GM04503 (cell line): ENCODE results near the gene KHSRP.
"Not testable (repeated sequence)": the region's sequence is repeated elsewhere in the genome, so short reads cannot be mapped to it uniquely, and the experiment has no call there.

Experiments used
- DNase-seq: peaks from one replicate; pipeline ENCODE4 v3.0.0-alpha.2; 2012; ENCODE audit warnings: low read depth

KHSRP gene

DNA sequence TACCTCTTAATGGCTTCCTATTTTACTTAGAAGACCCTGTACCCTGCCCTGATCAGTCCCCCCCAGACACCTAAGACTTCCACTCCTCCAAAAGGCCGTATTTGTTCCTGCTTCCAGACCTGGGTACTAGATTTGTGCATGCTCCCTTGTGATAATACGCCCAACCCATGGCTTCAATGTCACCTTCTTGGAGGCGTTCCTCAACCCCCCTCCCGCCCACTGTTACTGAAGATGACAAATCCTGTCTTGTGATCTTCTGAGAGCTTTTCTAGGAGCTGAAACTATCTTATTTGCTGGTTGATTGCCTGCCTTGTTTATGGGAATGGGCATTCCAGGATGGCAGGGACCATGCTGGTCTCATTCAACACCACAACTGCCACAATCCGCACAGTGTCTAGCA lies 25.6 kb upstream of the KHSRP start:
- no peak for DNase-seq

DNA sequence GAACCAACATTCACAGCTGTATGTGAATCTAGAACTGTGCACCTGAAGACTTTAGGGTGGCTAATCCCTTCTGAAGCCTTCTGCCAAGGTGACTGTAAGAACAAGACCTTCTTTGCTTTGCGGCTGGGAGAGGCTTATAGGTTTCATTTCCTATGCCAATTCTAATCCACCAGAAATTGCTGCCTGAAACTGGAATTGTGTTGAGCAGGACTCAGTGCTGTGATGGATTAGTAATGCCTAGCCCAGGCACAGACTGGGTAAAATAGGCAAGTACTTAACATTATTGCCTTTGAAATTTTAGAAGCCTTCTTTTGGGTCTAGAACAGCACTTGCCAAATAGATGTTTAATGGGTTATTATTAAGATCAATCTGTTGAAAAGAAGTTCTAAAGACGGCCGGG lies 23.4 kb upstream of the KHSRP start:
- DNase-seq, result no peak

DNA sequence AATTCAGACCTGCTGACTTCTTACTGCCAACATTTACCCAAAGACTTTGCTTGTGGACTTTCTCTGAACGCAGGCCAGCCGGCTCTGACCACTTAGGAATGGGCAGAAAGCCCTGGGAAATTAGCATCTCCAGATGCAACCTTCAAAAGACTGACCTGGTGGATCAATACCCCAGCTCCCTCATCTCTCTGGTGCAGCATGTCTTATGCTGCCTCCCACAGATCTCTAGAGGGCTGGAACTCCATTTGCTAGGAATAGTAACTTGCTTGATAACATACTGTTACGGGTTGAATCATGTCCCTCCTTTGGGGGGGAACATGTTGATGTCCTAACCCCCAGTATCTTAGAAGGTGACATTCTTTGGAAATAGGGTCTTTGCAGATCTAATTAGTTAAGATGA lies 21.8 kb upstream of the KHSRP start:
- DNase-seq, result no peak

DNA sequence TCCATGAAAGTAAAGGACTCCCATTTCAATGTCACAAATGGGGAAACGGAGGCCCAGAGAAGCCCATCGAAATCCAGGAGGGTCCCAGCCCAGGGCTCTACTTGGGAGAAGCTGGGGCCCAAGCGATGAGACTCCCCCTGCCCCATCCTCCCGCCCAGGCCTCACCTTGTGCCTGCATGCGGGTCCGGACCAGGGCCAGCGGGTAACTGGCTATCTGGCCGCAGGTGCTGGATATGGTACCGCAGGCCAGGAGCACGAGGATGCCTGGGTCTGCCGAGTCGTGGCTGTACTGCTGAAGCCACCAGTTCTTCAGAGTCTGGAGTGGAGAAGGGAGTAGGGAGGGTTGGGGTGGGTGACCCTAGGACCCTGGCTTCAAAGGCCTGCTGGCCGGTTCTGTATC lies 19.4 kb upstream of the KHSRP start:
- no peak for DNase-seq

DNA sequence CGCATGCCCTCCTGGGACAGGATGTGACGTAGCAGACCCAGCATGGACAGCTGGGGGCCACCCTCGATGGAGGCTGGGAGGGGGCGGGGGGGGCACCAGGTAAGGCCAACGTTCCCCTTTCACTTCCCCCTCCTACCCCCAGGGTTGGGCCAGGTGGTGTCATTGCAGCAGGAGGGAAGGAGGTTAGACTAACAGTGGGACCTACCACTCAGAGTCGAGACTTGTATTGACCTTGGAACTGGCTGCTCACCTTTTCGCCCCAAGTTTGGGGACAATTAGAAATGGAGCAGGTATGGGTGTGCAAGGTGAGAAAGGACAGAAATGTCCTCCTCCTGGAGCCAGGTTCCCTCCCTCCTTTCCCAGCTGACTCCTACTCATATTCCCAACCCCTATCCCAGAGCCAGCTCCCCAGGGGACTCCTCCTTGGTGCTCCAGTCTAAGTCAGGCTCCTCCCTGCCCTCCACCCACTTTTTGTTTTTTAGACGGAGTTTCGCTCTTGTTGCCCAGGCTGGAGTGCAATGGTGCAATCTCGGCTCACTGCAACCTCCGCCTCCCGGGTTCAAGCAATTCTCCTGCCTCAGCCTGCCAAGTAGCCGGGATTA lies 17.6 kb upstream of the KHSRP start:
- DNase-seq, result no peak

- no peak for DNase-seq
Observed at GRCh38 chr19:6440905-6441304, 16.3 kb upstream of the KHSRP start.

DNA sequence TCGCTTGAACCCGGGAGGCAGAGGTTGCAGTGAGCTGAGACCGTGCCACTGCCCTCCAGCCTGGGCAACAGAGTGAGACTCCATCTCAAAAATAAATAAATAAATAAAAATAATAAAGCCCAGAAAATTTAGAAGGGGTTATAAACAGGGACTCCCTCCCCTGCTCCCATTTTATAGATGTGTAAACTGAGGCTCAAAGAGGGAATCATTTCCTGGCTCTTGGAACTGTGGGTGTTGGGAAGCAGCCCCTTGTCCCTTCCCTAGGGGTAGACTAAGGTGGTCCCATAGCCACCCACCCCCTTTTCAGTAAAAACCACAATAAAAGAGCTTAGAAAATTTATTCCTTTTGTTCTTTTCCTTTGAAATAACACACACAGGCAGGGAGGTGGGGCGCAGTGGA lies 15.1 kb upstream of the KHSRP start:
- DNase-seq, result no peak

GRCh38 chr19:6433663-6434062 lies 9.1 kb upstream of the KHSRP start, which contains the start of gene SLC25A41:
SLC25A41 (minus strand) TSS chr19:6433763; CDS start chr19:6433693, 70 bp downstream.
- DNase-seq, result no peak

GRCh38 chr19:6433165-6433564 lies 8.6 kb upstream of the KHSRP start:
- no peak for DNase-seq

- DNase-seq, result no peak
Observed at GRCh38 chr19:6431891-6432290, 7.3 kb upstream of the KHSRP start.

GRCh38 chr19:6429419-6430221 lies 5.0 kb upstream of the KHSRP start:
- no peak for DNase-seq

DNA sequence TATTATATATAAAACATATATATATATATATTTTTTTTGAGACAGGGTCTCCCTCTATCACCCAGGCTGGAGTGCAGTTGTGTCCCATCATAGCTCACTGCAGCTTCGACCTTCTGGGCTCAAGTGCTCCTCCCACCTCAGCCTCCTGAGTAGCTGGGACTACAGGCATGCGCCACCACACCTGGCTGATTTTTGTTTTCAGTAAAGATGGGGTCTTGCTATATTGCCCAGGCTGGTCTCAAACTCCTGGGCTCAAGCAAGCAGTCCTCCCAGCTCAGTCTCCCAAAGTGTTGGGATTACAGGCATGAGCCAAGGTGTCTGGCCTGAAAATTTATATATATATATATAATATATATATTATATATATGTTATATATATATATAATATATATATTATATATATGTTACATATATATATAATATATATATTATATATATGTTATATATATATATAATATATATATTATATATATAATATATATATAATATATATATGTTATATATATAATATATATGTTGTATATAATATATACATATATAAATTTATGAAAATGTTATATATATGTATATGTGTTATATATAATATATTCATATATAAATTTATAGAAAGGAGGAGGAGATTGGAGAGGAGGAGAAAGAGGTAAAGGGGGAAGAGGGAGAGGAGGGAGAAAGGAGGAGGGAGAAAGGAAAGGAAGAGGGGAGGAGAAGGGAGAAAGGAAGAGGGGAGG lies 4.2 kb upstream of the KHSRP start:
- not testable (repeated sequence) for DNase-seq

DNA sequence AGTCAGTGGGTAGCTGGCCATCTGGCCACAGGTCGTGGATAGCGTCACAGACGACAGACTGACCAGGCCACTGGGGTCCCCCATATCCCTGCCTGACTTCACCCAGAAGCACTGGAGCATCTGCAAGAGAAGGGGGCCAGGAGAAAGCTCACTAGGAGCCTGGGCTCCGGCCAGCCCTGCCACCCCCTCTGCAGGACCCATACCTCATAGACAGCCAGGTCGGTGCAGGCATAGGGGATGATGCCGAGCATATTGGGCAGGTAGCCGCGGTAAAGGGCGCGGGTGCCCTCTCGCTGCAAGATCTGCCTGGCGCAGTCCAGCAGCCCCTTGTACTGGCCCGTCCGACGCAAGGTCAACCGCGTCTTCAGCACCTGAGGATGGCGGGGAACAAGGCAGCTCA lies 2.5 kb upstream of the KHSRP start:
- DNase-seq, result no peak

DNA sequence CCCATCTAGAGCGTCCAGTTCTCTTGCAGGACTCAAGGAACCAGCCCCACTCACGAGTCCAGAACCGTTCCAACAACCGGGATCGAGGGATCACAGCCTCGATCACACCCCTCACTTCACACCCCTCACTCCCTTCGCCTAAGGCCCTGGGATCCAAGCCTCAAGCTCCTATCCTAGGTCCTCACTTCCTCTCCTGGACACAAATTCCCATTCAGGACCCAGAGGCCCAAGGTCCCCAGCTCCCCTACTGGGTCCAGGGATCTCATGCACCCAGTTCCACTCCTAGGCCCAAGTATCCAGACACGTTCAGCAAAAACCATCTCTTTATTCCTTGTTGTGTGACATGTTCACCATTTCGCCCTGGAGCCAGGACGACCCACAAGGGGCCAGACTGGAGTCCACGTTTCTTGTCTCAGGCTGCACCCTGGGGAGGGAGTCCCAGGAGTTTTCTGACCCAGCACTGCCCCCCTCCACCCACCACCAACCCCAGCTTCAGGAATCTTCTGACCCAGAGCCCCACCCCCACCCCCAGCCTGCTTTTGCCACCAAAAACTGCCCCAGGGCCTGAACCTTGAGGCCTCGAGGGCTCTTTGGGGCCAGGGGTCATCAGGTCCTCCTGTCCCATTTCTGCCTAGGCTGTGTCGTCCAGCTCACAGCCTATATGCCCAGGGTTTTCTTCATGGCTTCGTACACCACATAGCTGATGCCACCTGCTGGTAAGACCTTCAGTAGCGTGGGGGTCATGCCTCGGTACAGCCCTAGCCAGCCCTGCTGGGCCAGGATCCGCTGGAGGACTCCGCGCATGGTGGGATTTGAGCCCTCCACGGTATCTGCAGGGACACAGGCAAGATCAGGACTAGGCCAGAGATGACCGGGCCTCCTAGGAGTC lies 1.4 kb upstream of the KHSRP start:
- DNase-seq, result no peak

GRCh38 chr19:6424939-6425731 lies 524 bp upstream of the KHSRP start:
- peak; percentile 100 for DNase-seq

DNA sequence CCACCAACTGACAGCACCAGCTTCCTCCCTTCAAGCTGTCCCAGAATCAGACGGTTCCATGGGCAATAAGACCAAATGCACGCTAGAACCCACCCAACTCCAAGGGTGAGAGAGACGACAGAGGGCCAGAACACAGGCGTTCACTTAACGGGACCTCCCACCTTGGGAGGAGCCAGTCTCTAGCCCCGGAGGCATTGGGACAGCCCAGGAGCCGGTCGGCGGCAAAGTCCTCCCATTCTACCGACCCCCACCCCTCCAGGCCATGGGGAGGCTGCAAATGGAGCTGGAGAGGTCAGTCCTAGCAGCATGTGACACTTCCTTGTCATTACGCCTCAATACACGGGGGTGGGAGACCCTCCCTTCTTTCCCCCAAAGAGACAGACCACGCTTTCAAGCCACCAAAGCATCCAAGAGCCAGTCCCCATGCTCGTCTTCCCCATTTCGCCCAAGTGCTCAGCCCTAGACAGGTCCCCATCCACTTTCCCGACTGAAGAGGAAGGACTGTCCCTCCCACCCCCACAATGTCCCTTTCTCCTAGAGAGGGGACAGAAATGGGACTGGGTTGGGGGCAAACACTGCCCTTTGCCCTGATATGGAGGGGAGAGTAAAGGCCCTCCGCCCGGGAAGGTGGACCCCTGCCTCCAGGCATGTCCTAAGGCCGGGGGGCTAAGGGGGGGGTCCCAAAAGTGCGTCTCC lies 964 bp downstream of the KHSRP start:
- no peak for DNase-seq

DNA sequence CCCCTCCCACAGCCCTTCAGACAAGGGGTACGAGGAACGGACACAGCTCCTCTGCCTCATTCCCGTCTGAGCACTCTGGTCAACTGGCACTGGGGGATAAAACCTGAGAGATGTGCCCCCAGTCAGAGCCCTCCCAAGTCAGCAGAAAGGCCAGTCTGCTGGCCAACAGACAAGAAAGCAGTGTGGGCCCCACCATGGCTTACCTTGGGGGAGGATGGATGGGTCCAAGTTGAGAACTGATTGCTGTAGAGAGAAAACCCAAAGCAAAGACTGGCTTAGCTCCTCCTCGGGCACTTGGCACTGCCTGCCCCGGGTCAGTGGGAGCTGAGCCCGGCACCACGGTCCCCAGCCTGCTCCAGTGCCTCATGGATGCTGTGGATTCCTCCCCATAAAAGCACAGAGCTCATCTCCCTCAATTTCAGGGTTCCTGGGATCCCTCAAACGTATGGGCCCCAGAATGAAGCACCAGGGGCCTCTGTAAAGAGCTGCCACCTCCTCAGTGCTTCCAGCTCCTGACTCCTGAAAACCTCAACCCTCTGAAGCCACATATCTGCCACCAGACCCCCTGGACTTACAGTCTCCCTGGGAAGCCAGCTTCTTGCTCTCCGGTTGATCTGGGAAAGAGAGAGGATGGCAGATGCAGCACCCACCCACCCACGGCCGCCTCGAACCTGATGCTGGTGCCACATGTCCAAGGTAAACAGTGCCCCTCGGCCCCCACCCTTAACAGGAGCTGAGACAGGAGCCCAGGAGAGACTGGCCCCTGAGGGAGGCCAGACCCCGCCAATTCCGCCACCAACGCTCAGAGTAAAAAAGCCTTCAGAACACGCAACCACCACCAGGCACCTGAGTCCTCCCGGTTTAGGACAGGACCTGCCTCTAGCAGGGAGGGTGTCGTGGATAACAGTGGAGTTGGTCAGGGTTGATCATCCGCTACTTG lies 3.3 kb downstream of the KHSRP start:
- no peak for DNase-seq

GRCh38 chr19:6418562-6418932 lies 6.1 kb downstream of the KHSRP start:
- no peak for DNase-seq

GRCh38 chr19:6417713-6418561 lies 6.7 kb downstream of the KHSRP start:
- no peak for DNase-seq
